Measurements from ENCODE around the gene INTS11. TPM values are rescaled to one million over a fixed set of nuclear protein-coding genes. Genes with fewer than 3 reads are reported as not detected.

INTS11 gene
- total and polyA plus RNA-seq, 10 of the 15 experiments (the other 5 are each of a cell fraction or from before 2014, with no cell fraction given) = 2.5 to 117 (median 77.7) TPM

GRCh38 chr1:1274931-1275431 lies 49.5 kb downstream of the INTS11 start (continued):
- TF ChIP-seq TARDBP (IDR thresholded peaks at IDR 0.05; ENCODE audit: borderline replicate concordance) (no peak), YY1 (IDR thresholded peaks at IDR 0.05; ENCODE audit: low read depth, low read length) (no peak), IRF3 (IDR thresholded peaks at IDR 0.05) (no peak), SMC3 (IDR thresholded peaks at IDR 0.05; ENCODE audit: borderline replicate concordance, low read length) (no peak), RFX5 (IDR thresholded peaks at IDR 0.05; ENCODE audit: low read depth, low read length) (no peak), EED (IDR thresholded peaks at IDR 0.05; ENCODE audit: low read depth) (no peak), ATF2 (IDR thresholded peaks at IDR 0.05; ENCODE audit: low read length) (no peak)

DNA sequence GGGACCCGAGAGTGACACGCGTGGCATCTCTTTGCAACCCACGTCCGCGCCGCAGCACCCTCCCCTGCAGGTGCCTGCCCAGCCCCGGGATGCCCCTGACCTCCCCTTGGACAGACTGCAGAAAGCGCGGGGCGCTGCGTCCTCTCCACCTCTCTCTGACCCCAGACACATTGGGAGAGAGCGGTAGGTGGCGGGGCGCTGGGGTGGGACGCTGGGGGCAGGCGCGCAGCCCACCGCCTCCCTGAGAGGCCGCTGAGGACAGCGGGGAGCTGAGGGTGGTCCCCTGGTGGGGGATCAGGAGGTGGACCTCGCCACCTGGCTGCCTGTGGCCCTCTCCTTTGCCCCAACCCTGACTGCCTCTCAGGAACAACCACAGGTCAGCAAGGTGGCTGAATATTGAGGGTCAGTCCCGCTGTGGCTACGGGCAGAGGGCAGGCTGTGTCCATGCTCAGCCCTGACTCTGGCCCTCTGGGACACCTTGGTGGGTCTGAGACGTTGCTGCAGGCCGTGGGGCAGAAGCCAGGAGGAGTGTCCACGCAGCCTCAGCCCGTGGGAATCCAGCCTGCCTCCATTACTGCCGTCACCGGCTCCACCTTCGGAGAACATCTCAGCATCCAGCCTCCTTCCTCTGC lies 50.0 kb downstream of the INTS11 start:
- peak overlapping the region; percentile 95 for H3K4me2 ChIP-seq (ENCODE audit: control insufficient read depth, insufficient read depth)
- TF ChIP-seq, protein P1, sequence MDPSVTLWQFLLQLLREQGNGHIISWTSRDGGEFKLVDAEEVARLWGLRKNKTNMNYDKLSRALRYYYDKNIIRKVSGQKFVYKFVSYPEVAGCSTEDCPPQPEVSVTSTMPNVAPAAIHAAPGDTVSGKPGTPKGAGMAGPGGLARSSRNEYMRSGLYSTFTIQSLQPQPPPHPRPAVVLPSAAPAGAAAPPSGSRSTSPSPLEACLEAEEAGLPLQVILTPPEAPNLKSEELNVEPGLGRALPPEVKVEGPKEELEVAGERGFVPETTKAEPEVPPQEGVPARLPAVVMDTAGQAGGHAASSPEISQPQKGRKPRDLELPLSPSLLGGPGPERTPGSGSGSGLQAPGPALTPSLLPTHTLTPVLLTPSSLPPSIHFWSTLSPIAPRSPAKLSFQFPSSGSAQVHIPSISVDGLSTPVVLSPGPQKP (IDR thresholded peaks at IDR 0.05; ENCODE audit: low read depth, low read length) = no peak
- TF ChIP-seq ASH2L (IDR thresholded peaks at IDR 0.05; ENCODE audit: borderline replicate concordance, low read depth) (no peak), POLR2A (IDR thresholded peaks at IDR 0.05; ENCODE audit: low read depth, low read length) (no peak), ZNF384 (IDR thresholded peaks at IDR 0.05; ENCODE audit: borderline replicate concordance, low read depth, low read length) (no peak), TCF7 (IDR thresholded peaks at IDR 0.05; ENCODE audit: borderline replicate concordance) (no peak), RCOR1 (conservative IDR thresholded peaks at IDR 0.05; ENCODE audit: low read depth, low read length) (no peak), SUZ12 (IDR thresholded peaks at IDR 0.05; ENCODE audit: unreplicated experiment) (no peak), CEBPZ (IDR thresholded peaks at IDR 0.05; ENCODE audit: low read depth, low read length) (no peak), SIX5 (IDR thresholded peaks at IDR 0.05; ENCODE audit: low read depth, low read length, severe bottlenecking) (no peak), SREBF1 (IDR thresholded peaks at IDR 0.05; ENCODE audit: low read length) (no peak)

More for the DNA sequence above, 50.0 kb downstream of the INTS11 start:
- Histone ChIP-seq H3K79me2 (ENCODE audit: control insufficient read depth, insufficient read depth, low read length) (peaks cover 41% of the 10 kb centered on the region), H3K36me3 (ENCODE audit: control insufficient read depth in 2 of 2, insufficient read depth in 2 of 2, low read length in 1 of 2) (peaks cover 0 to 6% of the 10 kb centered on the region in 2 experiments; a peak in 1 of 4 replicates), H3K4me3 (peak overlapping the region; percentile 81), H4K20me1 (ENCODE audit: control insufficient read depth, insufficient read depth) (peaks cover 4% of the 10 kb centered on the region; the same call in 1 of the 2 replicates), H3K9ac (ENCODE audit: control insufficient read depth, insufficient read depth, low read length) (peak overlapping the region; percentile 62), H3K27me3 (replicated peaks in 1 of 2; ENCODE audit: control insufficient read depth in 2 of 2, insufficient read depth in 2 of 2, low read length in 1 of 2) (no peaks in the 10 kb centered on the region), H2AFZ (ENCODE audit: control insufficient read depth, low read depth, low read length) (peak overlapping the region; percentile 92), H3K9me3 (replicated peaks; ENCODE audit: control insufficient read depth, insufficient read depth, low read length) (no peaks in the 10 kb centered on the region), H3K4me1 (ENCODE audit: control insufficient read depth, insufficient read depth, low read length) (peaks cover 18% of the 10 kb centered on the region), H3K27ac (ENCODE audit: control insufficient read depth, insufficient read depth) (peak overlapping the region; percentile 52)
- no TSS peak for BruUV-seq (replicated peaks)
- CTCF ChIA-PET = interaction anchor here (1.0 kb wide), 3 partner anchors 13 to 24 kb away, joined by 3 to 4 read pairs (median 4); no protein-coding TSS in a partner anchor
- RAD21 ChIA-PET (ENCODE audit: unreplicated experiment) = no interaction called here
- ATAC-seq (no peak), FAIRE-seq (no peak), DNase-seq (ENCODE audit: low read depth, low spot score) (no peak)
- in situ Hi-C loops (cut with MboI) = no loop called here
- WGBS (ENCODE audit: insufficient coverage, insufficient replicate concordance, low lambda C conversion rate, missing lambda C conversion rate) = 34% methylated on average over 29 of the region's 31 CpGs
- SMC1A ChIA-PET (ENCODE audit: uncharacterized antibody, unreplicated experiment) = no interaction called here
- POLR2A ChIA-PET = interaction anchor here (1.0 to 1.4 kb wide), 4 partner anchors 19 to 260 kb away, joined by 3 to 5 read pairs (median 4); partner anchors contain the start of gene ISG15
- intact Hi-C loops (cut with micrococcal nuclease; ENCODE audit: unreplicated experiment) = no loop called here
